Adipose tissue (tissue), 3 donors: ENCODE measurements around the gene ZNF93. TPM values are rescaled to one million over a fixed set of nuclear protein-coding genes. Genes with fewer than 3 reads are reported as not detected.

ENCODE experiments used
- polyA plus RNA-seq, 3 donors: library from polyadenylated mRNA; stranded (reverse); fragments of 200-250 nt; gene quantifications; one replicate each; pipeline ENCODE4 v1.2.3, GENCODE V29; 2013
- donor health status: healthy with polysubstance abuse.
- donor health status: Bipolar disorder and iron deficiency.
- donor health status: healthy.

Gene ZNF93
- polyA plus RNA-seq, 3 donors, result 1.3 to 5.0 (median 1.7) TPM

Other genes with a start within 250 kb of the ZNF93 start
- gene ATP13A1, start 237.3 kb upstream of the ZNF93 start, polyA plus RNA-seq, result 10 to 100 TPM; 14.5 to 30.3 (median 24.5) TPM
- gene ZNF101, start 232.1 kb upstream of the ZNF93 start, polyA plus RNA-seq, result 1 to 10 TPM; 2.9 to 5.1 (median 3.1) TPM
- 1 to 10 TPM; 1.3 to 2.2 (median 1.8) TPM for gene ZNF14, start 167.8 kb upstream of the ZNF93 start, polyA plus RNA-seq
- gene ZNF506, start 79.2 kb upstream of the ZNF93 start, polyA plus RNA-seq, result 10 to 100 TPM in 1 of 3 donors, 1 to 10 TPM in 2; 5.2 to 11.9 (median 5.4) TPM
- 1 to 10 TPM; 2.1 to 3.2 (median 2.3) TPM for gene ZNF253, start 35.1 kb upstream of the ZNF93 start, polyA plus RNA-seq
- gene ZNF682, start 138.6 kb downstream of the ZNF93 start, polyA plus RNA-seq, result 1 to 10 TPM in 2 of 3 donors, under 1 TPM in 1; 0.83 to 2.1 (median 1.4) TPM
- gene ZNF90, start 177.1 kb downstream of the ZNF93 start, polyA plus RNA-seq, result 1 to 10 TPM in 1 of 3 donors, under 1 TPM in 2; 0.45 to 1.4 (median 0.48) TPM